ENCODE measurements around the gene LCA5L.
"Not testable (repeated sequence)": the region's sequence is repeated elsewhere in the genome, so short reads cannot be mapped to it uniquely, and the experiment has no call there.

The LCA5L gene

DNA sequence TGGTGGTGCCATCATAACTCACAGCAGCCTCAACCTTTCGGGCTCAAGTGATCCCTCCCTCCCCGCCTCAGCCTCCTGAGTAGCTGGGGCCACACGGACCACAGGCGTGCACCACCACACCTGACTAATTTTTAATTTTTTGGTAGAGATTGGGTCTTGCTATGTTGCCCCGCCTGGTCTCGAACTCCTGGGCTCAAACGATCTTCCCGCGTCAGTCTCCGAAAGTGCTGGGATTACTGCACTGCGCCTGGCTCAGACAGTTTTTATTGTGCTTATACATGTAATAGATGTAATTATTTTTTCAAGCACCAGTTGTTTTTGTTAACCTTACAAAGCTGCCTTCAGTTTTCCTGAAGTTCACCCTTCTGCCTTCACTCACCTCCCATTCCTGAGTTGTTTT, 58.7 kb downstream of the LCA5L start:
- no peak for DNase-seq

DNA sequence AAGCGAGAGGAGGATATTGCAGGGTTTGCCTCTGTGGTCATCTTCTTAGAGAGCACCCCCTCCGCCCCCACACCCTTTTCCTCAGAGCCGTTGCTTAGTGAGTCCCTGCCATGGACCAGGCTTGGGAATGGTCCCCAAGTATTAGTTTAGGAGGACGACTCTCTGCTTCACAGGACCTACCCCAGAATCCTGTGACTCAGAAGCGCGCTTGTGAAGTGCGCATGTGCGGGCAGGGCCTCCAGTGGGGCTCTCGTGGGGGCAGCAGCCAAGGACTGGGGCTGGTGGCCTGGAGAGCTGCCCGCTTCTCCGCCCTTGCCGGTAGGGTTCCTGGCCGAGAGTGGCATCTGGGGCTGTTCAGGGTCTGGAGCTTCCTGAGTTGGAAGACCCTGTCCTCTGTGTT, 59.4 kb downstream of the LCA5L start:
- no peak for DNase-seq

DNA sequence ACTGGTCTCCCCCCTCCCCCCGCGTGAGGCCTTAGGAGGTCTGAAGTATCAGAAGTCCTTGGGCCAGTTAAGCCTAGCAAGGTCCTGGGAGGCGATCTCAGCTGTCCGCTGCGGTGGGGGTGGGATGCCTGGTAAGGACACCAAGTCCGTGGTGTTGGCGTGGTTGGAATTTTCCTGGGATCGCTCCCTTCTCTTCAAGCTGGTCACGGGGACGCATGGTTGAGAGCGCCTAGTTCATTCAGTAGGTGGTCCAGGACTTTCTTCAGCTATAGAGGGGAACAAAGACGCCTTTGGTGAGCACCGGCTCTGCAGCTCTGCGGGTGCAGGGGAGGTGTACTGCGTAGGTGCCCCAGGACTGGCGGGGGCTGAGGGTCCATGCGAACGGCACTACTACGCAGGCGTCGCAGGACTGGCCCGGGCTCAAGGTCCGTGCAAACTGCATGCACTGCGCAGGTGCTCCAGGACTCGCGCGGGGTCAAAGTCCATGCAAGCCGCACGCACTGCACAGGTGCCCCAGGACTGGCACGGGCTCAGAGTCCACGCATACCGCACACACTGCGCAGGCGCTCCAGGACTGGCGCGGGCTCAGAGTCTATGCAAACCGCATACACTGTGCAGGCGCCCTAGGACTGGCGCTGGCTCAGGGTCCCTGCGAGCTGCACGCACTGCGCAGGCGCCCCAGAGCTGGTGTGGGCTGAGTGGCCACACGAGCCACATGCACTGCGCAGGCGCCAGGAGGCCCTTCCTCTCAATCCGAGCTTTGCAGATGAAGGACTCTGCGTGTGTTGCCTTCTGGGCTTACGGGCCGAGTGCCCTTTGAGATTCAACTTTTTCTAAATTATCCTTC, 60.1 kb downstream of the LCA5L start:
- peak; percentile 75 for DNase-seq

DNA sequence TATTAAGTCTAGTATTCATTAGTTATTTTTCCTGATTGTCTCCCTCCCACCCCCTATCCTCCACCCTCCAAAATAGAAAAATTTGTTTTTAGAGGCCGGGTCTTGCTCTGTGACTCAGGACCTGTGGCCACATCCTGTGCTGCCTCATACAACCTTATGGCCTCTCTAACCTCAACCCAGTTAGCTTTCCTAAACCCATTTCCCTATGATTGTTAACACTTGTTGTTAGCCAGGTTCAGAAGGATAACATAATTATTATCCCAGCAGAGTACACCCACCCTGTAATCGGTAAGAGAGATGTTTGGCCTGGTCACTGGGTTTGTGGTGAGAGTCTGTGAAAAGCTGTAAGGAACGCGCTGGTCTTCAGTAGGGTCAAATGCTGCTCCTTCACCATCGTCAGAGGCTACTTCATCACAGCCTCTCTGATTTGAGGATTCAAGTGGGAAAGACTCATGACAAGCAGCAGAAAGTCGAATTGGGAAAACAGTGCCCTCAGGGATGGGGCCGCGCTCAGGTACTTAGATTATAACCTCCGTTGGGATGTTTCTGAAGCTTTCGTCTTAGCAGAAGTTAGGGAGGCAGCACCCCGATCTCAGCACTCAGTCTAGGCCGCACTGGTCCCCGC, 60.8 kb downstream of the LCA5L start:
- no peak for DNase-seq

DNA sequence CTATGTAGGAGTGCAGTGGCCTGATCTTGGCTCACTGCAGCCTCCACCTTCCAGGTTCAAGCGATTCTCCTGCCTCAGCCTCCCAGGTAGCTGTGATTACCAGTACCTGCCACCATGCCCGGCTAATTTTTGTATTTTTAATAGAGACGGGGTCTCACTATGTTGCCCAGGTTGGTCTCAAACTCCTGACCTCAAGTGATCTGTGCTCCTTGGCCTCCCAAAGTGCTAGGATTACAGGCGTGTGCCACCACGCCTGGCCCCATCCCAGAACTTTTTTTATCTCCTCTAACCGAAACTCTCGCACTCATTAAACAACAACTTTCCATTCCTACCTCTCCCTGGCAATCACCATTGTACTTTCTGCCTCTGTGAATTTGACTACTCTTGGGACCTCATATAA, 63.5 kb downstream of the LCA5L start:
- not testable (repeated sequence) for DNase-seq

DNA sequence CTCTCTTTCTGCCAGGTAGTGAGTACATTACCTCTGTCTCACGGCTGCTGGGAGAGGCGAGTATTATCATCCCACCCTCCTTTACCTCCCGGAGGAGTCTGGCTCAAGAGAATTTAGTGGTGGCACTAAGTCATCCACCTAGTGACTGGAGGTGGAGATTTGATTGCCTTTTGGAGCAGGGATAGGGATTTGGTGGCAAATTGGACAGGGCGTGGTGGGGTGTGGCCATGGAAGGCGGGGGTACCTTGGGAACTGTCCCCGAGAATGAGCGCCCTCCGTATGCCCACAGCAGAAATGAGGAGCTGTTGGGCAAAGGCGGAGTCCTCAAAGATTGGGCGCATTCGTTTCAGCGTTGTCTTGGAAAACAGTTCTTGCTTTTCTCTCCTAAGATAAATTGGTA, 64.6 kb downstream of the LCA5L start:
- no peak for DNase-seq

DNA sequence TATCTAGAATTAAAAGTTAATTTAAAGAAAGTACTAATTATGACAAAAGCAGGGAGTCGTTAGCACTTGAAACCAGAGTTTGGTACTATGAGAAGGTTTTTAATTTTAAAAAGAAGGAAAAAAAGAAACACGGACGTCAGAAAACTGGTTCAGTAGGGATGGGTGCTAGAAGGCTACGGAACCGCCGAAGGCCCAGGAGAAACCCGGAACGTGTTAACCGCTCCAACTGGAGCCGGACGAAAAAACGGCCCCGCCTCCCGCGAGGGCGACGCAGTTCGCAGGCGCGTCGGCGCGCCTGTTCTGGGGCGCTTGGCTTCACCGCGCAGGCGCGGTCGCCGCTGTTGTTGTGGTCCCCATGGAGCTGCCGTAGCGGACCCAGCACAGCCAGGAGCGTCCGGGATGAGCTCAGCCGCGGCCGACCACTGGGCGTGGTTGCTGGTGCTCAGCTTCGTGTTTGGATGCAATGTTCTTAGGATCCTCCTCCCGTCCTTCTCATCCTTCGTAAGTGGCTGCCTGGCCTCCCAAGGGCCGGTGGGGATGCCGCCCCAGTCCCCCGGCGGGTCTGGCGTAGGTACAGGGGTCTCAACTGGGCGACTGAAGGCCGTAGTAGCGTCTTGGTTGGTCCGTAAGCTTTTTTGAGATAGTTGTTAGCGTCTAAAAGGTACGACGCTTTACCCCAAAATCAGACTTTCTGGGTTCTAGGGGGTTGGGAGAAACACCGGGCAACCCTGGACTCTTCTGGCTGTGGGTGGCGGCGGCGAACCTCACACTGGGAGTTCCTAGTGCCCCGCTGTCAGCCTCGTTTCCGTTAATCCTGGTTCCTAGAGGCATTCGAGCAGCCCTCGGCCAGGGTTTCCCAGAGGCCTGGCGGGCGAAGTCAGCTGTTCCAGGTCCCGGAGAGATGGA, 65.3 kb downstream of the LCA5L start:
- peak; percentile 97 for DNase-seq

DNA sequence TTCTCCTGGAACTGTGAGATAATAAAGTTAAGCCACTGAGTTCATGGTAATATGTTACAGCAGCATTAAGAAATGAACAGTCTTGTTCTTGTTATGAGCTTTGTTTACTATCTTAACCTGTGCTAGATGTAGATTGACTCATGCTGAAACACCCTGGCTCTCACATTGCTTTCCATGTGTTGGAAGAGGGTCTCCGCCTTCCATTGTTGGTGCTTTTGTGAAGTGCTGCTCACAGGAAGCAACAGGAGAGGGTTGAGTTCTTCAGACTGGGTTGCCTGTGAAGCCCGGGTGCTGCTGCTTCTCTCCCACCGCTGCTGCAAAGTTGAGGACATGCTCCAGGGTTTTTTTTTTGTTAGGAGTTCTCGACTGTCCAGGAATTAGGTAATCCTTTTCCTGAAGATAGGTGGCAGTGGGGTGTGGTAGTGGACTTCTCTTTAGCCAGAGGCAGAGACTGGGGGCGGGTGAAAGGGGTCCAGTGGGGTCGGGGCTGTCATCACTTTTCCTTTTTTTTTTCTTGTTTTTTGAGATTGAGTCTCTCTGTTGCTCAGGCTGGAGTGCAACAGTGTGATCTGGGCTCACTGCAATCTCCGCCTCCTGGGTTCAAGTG, 68.0 kb downstream of the LCA5L start:
- DNase-seq: no peak

DNA sequence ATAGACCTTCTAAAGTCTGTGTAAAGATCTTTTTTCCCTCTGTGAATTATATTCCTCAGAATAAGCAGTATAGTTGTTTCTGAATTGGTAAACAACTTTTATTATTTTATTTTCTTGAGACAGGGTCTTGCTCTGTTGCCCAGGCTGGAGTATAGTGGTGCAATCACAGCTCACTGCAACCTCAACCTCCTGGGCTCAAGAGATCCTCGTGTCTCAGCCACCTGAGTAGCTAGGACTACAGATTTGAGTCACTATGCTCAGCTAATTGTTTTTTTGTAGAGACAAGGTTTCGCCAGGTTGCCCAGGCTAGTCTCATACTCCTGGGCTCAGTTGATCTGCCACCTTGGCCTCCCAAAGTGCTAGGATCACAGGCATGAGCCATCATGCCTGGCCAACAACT, 70.1 kb downstream of the LCA5L start:
- DNase-seq: no peak

DNA sequence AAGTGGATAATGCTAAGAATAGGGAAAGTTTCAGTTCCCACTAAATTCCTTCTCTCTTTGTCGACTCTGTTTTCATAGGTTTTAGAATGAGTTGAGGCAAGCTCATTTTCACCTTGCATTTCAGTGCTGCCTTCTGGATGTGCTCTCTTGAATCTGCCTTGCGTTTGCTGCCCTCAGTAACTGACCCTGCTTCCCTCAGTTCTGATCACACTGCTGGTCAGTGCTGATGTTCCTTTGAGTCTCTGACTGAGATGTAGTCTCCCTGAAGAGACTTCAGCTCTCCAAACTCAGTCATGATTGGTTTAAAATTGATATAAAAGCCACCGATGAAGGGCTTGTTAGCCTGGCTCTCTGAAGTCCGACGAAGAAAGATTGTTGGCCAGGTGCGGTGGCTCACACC, 71.5 kb downstream of the LCA5L start:
- DNase-seq: no peak

DNA sequence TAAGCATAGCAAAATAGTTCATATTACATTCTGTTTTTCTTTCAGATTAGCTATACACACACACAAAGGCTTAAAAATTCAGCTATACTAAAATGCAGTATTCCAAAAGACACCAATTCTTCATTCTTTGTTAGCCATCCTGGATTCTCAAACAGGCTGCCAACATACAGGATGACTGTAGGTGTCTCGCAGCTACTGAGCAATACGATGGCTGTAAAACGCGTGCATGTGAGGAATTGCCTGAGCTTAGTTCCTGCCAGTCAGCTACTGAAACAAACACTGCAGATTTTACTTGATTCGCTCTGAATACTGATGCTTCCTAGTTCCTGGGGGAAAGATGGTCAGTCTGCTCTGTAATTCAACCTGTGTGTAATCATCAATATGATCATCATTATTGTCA, 71.9 kb downstream of the LCA5L start:
- peak; percentile 47 for DNase-seq

DNA sequence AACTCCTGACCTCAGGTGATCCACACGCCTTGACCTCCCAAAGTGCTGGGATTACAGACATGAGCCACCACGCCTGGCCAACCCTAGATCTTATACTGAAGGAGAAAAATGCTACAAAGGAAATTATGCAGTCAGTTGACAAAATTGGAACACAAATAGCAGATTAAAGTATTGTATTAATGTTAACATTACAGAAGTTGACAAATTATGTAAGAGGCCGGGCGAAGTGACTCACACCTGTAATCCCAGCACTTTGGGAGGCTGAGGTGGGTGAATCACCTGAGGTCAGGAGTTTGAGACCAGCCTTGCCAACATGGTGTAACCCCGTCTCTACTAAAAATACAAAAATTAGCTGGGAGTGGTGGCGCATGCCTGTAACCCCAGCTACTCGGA, 75.7 kb downstream of the LCA5L start:
- not testable (repeated sequence) for DNase-seq

DNA sequence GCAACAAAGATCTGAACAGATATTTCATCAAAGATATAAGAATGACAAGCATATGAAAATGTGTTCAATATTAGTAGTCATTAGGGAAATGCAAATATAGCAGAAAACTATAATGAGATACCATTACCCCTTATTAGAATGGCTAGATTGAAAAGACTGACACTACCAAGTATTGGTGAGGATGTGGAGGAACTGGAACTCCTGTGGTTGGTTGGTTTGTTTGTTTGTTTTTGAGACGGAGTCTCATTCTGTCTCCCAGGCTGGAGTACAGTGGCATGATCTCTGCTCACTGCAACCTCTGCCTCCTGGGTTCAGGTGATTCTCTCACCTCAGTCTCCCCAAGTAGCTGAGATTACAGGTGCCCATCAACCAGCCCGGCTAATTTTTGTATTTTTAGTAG, 77.8 kb downstream of the LCA5L start:
- no peak for DNase-seq

DNA sequence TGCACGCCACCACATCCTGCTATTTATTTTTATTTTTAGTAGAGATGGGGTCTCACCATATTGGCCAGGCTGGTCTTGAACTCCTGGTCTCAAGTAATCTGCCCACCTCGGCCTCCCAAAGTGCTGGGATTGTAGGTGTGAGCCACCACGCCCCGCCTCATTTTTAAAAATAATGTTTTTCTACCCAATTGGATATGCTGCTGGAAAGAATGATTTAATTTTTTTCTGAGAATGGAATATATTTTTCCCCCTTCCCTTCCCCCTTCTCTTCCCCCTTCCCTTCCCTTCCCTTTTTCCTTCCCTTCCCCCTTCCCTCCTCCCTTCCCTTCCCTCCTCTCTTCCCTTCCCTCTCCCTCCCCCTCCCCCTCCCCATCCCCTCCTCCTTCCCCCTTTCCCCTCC, 79.0 kb downstream of the LCA5L start:
- no peak for DNase-seq

DNA sequence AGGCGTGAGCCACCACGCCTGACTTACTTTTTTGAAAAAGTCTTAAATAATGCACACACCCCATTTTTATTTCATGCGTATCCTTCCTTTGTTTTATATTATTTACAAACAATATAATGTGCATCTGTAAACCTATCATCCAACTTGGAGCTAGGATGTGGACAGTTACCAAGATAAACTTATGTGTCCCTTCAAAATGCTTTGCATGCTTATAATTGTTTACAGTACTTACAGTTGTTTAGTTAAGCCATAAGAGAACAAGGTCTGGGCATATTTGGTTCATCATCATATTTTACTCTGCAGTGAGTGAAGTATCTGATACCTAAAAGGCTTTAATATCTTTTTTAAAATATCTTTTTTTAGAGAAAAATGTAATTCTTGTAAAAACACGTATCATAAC, 80.6 kb downstream of the LCA5L start:
- DNase-seq: no peak

DNA sequence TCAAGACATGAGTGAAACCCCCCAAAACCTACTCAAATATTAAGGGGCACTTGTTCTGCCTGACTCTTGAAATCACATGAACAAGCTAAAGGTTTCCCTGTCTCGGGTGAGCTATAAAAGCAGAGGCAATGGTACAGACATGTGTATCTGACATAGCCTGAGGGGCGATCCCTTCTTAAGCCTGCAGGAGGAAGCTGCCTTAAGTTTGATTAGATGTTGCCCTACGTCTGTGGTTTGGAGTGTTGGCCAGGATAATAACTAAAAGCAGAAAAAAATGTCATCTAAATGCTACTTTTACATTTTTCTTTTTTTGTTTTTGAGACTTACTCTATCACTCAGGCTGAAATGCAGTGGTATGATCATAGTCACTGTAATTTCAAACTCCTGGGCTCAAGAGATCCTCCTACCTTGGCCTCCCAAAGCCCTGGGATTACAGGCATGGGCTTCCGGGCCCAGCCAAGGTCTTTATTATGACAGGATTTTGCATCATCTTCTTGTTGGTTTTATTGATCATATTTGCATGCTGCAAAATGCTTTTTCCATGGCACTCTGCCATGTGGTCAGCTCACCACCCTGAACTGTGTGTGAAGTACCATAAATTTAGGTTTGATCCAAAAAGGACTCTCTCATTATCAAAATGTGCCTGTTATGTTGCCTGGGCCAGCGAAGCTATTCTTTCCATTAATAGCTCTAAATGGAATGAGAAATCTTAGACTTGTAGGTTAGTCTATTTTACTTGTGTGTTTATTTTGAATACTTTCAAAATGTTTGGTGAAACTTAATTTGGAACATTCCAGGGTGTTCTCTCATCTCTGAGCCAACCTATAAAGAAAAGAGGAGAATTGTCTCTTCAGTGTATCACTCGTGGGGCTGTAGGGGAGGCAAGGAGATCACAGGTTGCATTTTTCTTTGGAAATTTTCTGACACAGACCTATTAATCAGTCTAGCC, 81.7 kb downstream of the LCA5L start:
- no peak for DNase-seq

DNA sequence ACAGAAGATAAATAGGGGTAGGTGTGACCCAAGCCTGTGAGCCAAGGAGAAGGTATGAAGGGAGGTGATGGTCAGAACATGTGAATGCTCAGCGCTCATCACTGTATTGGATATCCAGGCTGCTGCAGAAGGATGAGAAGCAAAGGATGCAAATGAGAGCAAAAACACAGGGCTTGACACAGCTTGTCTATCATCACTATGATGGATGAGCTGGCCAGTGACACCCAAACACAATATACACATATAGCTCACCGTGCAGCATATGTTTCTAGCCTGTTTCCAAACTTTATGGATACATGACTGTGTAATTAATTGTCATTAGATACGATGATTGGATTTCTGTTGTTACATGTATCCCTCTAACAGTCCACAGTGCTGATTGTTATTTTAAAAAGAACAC, 82.8 kb downstream of the LCA5L start:
- DNase-seq: no peak

DNA sequence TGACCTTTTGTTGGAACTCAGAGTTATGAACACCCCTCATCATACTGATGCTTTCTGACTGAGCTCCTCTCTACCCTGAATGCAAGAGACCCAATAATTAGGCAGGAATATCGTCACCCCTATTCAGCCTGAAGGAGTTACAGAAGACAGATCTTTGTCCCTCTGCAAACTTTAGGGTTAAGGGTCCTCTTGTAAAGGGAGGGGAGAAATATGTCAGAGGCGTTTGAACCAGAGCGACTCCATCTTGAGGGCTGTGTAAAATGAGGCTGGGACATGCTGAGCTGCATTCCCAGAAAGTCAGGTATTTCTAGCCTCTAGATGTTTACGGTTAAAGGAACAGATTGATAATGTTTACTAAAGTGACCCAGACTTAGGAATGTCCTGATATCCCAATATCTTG, 86.2 kb downstream of the LCA5L start:
- DNase-seq: no peak

Measured in inflammatory macrophage treated with lipopolysaccharide for 4 hours (primary cell).